ENCODE data around the gene TRAF6. TPM values are rescaled to one million over a fixed set of nuclear protein-coding genes. Genes with fewer than 3 reads are reported as not detected.

TRAF6 gene
- total and polyA plus RNA-seq, 9 of the 15 experiments (the other 6 are each of a cell fraction or from before 2014, with no cell fraction given), result 2.0 to 13.1 (median 8.2) TPM

DNA sequence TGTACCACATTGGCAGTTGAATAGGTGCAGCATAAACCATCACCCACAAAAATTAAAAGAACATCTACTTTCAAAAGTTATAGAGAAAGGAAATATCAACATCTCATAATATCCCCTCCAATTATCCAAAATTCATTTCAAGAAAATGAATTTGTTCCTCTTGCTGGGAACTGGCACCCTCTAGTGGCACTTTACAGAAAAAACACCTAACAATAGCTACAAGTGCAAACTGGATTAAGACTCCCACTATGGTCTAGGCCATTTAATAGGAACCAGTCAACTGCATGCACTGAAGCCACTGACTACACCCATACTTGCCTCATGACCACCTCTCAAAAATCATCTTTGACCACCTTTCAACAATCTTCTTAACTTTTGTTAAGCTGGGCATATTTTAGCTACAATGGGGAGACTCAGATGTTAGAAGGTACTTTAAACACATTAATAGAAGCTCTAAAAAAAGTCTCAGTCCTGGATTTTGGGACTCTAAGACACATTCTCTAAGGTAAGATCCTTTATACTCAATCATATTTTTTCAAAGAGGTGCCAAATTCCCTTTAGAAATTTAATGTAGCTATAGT, 17.3 kb downstream of the TRAF6 start (continued):
- TF ChIP-seq, protein P1, sequence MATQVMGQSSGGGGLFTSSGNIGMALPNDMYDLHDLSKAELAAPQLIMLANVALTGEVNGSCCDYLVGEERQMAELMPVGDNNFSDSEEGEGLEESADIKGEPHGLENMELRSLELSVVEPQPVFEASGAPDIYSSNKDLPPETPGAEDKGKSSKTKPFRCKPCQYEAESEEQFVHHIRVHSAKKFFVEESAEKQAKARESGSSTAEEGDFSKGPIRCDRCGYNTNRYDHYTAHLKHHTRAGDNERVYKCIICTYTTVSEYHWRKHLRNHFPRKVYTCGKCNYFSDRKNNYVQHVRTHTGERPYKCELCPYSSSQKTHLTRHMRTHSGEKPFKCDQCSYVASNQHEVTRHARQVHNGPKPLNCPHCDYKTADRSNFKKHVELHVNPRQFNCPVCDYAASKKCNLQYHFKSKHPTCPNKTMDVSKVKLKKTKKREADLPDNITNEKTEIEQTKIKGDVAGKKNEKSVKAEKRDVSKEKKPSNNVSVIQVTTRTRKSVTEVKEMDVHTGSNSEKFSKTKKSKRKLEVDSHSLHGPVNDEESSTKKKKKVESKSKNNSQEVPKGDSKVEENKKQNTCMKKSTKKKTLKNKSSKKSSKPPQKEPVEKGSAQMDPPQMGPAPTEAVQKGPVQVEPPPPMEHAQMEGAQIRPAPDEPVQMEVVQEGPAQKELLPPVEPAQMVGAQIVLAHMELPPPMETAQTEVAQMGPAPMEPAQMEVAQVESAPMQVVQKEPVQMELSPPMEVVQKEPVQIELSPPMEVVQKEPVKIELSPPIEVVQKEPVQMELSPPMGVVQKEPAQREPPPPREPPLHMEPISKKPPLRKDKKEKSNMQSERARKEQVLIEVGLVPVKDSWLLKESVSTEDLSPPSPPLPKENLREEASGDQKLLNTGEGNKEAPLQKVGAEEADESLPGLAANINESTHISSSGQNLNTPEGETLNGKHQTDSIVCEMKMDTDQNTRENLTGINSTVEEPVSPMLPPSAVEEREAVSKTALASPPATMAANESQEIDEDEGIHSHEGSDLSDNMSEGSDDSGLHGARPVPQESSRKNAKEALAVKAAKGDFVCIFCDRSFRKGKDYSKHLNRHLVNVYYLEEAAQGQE (IDR thresholded peaks at IDR 0.05; ENCODE audit: borderline replicate concordance), result peak; percentile 55
- TF ChIP-seq, protein P1 (CRISPR knock-in tag; IDR thresholded peaks at IDR 0.05; ENCODE audit: low read depth), result no peak
- TF ChIP-seq TBP (optimal IDR thresholded peaks at IDR 0.05; ENCODE audit: low read depth, low read length) (no peak), MAZ (CRISPR knock-in tag; conservative IDR thresholded peaks at IDR 0.05 in 1 of 2, IDR thresholded peaks at IDR 0.05 in 1 of 2) (peak in 1 of 2 experiments; percentile 32; a peak in 1 of 4 replicates), OTX1 (CRISPR knock-in tag; IDR thresholded peaks at IDR 0.05) (no peak), ZNF551 (CRISPR knock-in tag; IDR thresholded peaks at IDR 0.05) (no peak), ARID2 (IDR thresholded peaks at IDR 0.05) (no peak), FOSL1 (tag; conservative IDR thresholded peaks at IDR 0.05) (peak; percentile 16; the same call in 1 of the 2 replicates), RB1 (IDR thresholded peaks at IDR 0.05; ENCODE audit: low read depth) (no peak), SPI1 (IDR thresholded peaks at IDR 0.05; ENCODE audit: borderline replicate concordance, low read depth, low read length) (no peak), NCOA6 (IDR thresholded peaks at IDR 0.05) (no peak), EGR1 (conservative IDR thresholded peaks at IDR 0.05) (no peak), PHB (CRISPR knock-in tag; IDR thresholded peaks at IDR 0.05) (no peak), YY1 (IDR thresholded peaks at IDR 0.05; ENCODE audit: borderline replicate concordance in 1 of 3, control insufficient read depth in 1 of 3, extremely low read depth in 1 of 3, insufficient read depth in 3 of 3, insufficient read length in 1 of 3, insufficient replicate concordance in 2 of 3, low read depth in 1 of 3, low read length in 2 of 3) (no peak), SETDB1 (IDR thresholded peaks at IDR 0.05; ENCODE audit: low read length) (no peak), ZKSCAN1 (IDR thresholded peaks at IDR 0.05; ENCODE audit: low read depth, low read length) (peak; percentile 85), ZC3H11A (IDR thresholded peaks at IDR 0.05; ENCODE audit: low read depth, low read length) (no peak), ZNF146 (CRISPR knock-in tag; IDR thresholded peaks at IDR 0.05; ENCODE audit: unreplicated experiment) (no peak)
- TF ChIP-seq, protein P2, sequence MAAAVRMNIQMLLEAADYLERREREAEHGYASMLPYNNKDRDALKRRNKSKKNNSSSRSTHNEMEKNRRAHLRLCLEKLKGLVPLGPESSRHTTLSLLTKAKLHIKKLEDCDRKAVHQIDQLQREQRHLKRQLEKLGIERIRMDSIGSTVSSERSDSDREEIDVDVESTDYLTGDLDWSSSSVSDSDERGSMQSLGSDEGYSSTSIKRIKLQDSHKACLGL (CRISPR knock-in tag; IDR thresholded peaks at IDR 0.05; ENCODE audit: borderline replicate concordance, poor library complexity, severe bottlenecking), result no peak
